Measurements from ENCODE around the gene SOX1. TPM values are rescaled to one million over a fixed set of nuclear protein-coding genes. Genes with fewer than 3 reads are reported as not detected.

Gene SOX1
- polyA plus RNA-seq, 1 donor from 2014 or later, result 13.2 TPM

GRCh38 chr13:112097770-112098169 lies 30.8 kb downstream of the SOX1 start:
- Histone ChIP-seq H3F3A (ENCODE audit: insufficient read depth, low read length, poor library complexity, severe bottlenecking) (peaks cover 4% of the 10 kb centered on the region), H3K4me3 (ENCODE audit: low read length) (peak overlapping the region; percentile 36), H3K9me3 (ENCODE audit: low read length) (no peaks in the 10 kb centered on the region), H3K9ac (ENCODE audit: low read length) (no peak overlapping the region), H3K36me3 (ENCODE audit: insufficient read depth, low read length) (no peaks in the 10 kb centered on the region), H2AFZ (ENCODE audit: low read depth, low read length) (no peak overlapping the region), H3K27me3 (ENCODE audit: insufficient read depth, low read depth, low read length) (no peaks in the 10 kb centered on the region), H3K27ac (ENCODE audit: low read length) (peak overlapping the region; percentile 25), H3K9me2 (ENCODE audit: insufficient read depth, low read length) (no peaks in the 10 kb centered on the region), H3K4me2 (ENCODE audit: low read length) (no peak overlapping the region), H4K20me1 (ENCODE audit: insufficient read depth) (no peaks in the 10 kb centered on the region), H3K79me2 (replicated peaks; ENCODE audit: insufficient read depth, low read length) (no peaks in the 10 kb centered on the region)
- TF ChIP-seq POLR2AphosphoS5 (IDR thresholded peaks at IDR 0.05), result peak; percentile 22
- no peak for TF ChIP-seq CTCF (IDR thresholded peaks at IDR 0.05; ENCODE audit: poor library complexity, severe bottlenecking)
- TF ChIP-seq MXI1 (conservative IDR thresholded peaks at IDR 0.05; ENCODE audit: poor library complexity, severe bottlenecking), result no peak
- no peak for TF ChIP-seq EP300 (conservative IDR thresholded peaks at IDR 0.05; ENCODE audit: poor library complexity, severe bottlenecking)

DNA sequence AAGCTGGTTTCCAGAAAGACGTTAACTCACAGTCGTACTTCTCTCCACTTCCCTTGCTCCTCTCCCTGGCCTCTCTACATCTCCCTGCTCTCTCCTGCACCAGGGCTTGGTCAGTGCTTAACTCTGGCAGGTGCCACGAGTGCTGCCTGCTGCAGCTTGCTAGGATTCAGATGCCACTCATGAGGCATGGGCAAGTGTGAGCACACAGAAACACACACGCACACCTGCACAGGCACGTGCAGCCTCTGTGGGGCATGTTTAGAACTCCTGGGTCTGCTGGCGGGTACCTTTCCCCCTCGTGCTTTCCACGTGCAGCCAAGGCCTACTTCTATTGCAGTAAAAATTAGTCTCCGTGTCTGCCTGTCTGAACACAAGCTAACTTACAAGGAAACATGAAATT lies 31.8 kb downstream of the SOX1 start:
- Histone ChIP-seq H3F3A (ENCODE audit: insufficient read depth, low read length, poor library complexity, severe bottlenecking) (peaks cover 4% of the 10 kb centered on the region), H3K27me3 (ENCODE audit: insufficient read depth, low read depth, low read length) (no peaks in the 10 kb centered on the region), H3K9me2 (ENCODE audit: insufficient read depth, low read length) (no peaks in the 10 kb centered on the region), H3K36me3 (ENCODE audit: insufficient read depth, low read length) (no peaks in the 10 kb centered on the region), H3K4me2 (ENCODE audit: low read length) (no peak overlapping the region), H2AFZ (ENCODE audit: low read depth, low read length) (no peak overlapping the region), H3K9me3 (ENCODE audit: low read length) (no peaks in the 10 kb centered on the region), H3K4me3 (ENCODE audit: low read length) (no peak overlapping the region), H3K79me2 (replicated peaks; ENCODE audit: insufficient read depth, low read length) (no peaks in the 10 kb centered on the region), H3K9ac (ENCODE audit: low read length) (no peak overlapping the region), H4K20me1 (ENCODE audit: insufficient read depth) (no peaks in the 10 kb centered on the region), H3K27ac (ENCODE audit: low read length) (no peak overlapping the region)
- TF ChIP-seq MXI1 (conservative IDR thresholded peaks at IDR 0.05; ENCODE audit: poor library complexity, severe bottlenecking) (no peak), RAD21 (conservative IDR thresholded peaks at IDR 0.05) (no peak), CTCF (IDR thresholded peaks at IDR 0.05; ENCODE audit: poor library complexity, severe bottlenecking) (no peak), POLR2AphosphoS5 (IDR thresholded peaks at IDR 0.05) (no peak), EP300 (conservative IDR thresholded peaks at IDR 0.05; ENCODE audit: poor library complexity, severe bottlenecking) (no peak), SMC3 (conservative IDR thresholded peaks at IDR 0.05; ENCODE audit: poor library complexity) (no peak), TAF1 (IDR thresholded peaks at IDR 0.05; ENCODE audit: low read depth) (no peak), EZH2 (IDR thresholded peaks at IDR 0.05; ENCODE audit: borderline replicate concordance, insufficient read depth, low read length, poor library complexity, severe bottlenecking) (no peak)
- TF ChIP-seq, protein P1, sequence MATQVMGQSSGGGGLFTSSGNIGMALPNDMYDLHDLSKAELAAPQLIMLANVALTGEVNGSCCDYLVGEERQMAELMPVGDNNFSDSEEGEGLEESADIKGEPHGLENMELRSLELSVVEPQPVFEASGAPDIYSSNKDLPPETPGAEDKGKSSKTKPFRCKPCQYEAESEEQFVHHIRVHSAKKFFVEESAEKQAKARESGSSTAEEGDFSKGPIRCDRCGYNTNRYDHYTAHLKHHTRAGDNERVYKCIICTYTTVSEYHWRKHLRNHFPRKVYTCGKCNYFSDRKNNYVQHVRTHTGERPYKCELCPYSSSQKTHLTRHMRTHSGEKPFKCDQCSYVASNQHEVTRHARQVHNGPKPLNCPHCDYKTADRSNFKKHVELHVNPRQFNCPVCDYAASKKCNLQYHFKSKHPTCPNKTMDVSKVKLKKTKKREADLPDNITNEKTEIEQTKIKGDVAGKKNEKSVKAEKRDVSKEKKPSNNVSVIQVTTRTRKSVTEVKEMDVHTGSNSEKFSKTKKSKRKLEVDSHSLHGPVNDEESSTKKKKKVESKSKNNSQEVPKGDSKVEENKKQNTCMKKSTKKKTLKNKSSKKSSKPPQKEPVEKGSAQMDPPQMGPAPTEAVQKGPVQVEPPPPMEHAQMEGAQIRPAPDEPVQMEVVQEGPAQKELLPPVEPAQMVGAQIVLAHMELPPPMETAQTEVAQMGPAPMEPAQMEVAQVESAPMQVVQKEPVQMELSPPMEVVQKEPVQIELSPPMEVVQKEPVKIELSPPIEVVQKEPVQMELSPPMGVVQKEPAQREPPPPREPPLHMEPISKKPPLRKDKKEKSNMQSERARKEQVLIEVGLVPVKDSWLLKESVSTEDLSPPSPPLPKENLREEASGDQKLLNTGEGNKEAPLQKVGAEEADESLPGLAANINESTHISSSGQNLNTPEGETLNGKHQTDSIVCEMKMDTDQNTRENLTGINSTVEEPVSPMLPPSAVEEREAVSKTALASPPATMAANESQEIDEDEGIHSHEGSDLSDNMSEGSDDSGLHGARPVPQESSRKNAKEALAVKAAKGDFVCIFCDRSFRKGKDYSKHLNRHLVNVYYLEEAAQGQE (IDR thresholded peaks at IDR 0.05; ENCODE audit: borderline replicate concordance), result no peak
